AG10803 (cell line): ENCODE measurements around the gene ACMSD.

Experiments used
- DNase-seq: peaks from one replicate; pipeline ENCODE4 v3.0.0; 2010; ENCODE audit warnings: low read depth
- H3K4me3 ChIP-seq: 2 replicates; pipeline ENCODE4 v1.5.1; 2011; ENCODE audit warnings: mild to moderate bottlenecking, low read length, control low read depth
- CTCF ChIP-seq: conservative IDR thresholded peaks from 2 replicates; pipeline ENCODE4 v1.5.1; 2011; ENCODE audit warnings: mild to moderate bottlenecking, low read length, control low read depth, inconsistent platforms

Gene ACMSD

GRCh38 chr2:134917888-134918525, 79.6 kb downstream of the ACMSD start:
- H3K4me3 ChIP-seq = peak overlapping the region; percentile 87
- peak; percentile 39 for TF ChIP-seq CTCF
- DNase-seq = no peak

GRCh38 chr2:134918526-134919340, 80.3 kb downstream of the ACMSD start, which contains the start of gene CCNT2:
Gene CCNT2, plus strand, starts transcription at chr2:134918822. Its CDS starts 33 bp downstream, at chr2:134918855.
- peak within 1 kb of the TSS; percentile 87 for H3K4me3 ChIP-seq
- TF ChIP-seq CTCF = no peak
- DNase-seq = peak; percentile 99

- peak overlapping the region; percentile 87 for H3K4me3 ChIP-seq
- TF ChIP-seq CTCF = no peak; the same call in 1 of the 2 replicates
- no peak for DNase-seq
Measured at GRCh38 chr2:134919341-134920210, 81.2 kb downstream of the ACMSD start.

GRCh38 chr2:134924912-134925311, 86.5 kb downstream of the ACMSD start:
- DNase-seq = no peak
- no peak for TF ChIP-seq CTCF
- no peak overlapping the region for H3K4me3 ChIP-seq

GRCh38 chr2:134926231-134926931, 88.0 kb downstream of the ACMSD start:
- H3K4me3 ChIP-seq = no peak overlapping the region
- peak; percentile 18 for DNase-seq
- no peak for TF ChIP-seq CTCF

- DNase-seq = peak; percentile 24
- no peak for TF ChIP-seq CTCF
- H3K4me3 ChIP-seq = no peak overlapping the region
Measured at GRCh38 chr2:134927195-134927594, 88.8 kb downstream of the ACMSD start.
